ENCODE measurements around the gene RABEPK. TPM values are rescaled to one million over a fixed set of nuclear protein-coding genes. Genes with fewer than 3 reads are reported as not detected.
"Not testable (repeated sequence)": the region's sequence is repeated elsewhere in the genome, so short reads cannot be mapped to it uniquely, and the experiment has no call there.

RABEPK gene
- total RNA-seq, 2 experiments from 2014 or later, result 14.6 to 17.2 TPM

- POLR2A ChIA-PET, result not testable (repeated sequence)
- peaks cover 33% of the 10 kb centered on the region for H3K4me1 Mint-ChIP-seq
These were observed 20.6 kb upstream of the RABEPK start for GRCh38 chr9:125179776-125180175.

DNA sequence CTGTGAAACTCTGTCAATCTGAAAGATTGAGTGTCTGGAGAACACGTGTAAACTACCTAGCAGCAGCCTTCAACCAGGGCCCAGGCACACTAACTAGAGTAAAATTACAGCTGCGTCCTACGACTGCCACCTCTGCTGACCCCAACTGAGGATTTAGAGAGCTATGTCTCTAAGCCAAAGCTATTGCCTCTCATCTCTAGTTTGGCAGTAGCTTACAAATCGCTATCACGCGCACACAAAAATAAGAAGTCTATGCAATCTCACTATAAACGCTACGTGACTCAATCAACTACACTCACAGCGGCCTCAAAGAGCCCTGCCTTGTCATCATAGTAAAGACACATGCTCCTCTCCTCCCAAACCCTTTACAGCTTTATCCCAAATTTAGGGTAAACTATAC is 19.5 kb upstream of the RABEPK start:
- Mint-ChIP-seq H3K27me3 (no peaks in the 10 kb centered on the region), H3K27ac (no peak overlapping the region), H3K4me1 (peaks cover 35% of the 10 kb centered on the region), H3K36me3 (ENCODE audit: low read depth) (peaks cover 23% of the 10 kb centered on the region), H3K4me3 (no peak overlapping the region), H3K9me3 (peaks cover 3% of the 10 kb centered on the region)
- CTCF ChIA-PET, result no interaction called here
- no peak for DNase-seq
- POLR2A ChIA-PET, result interaction anchor here (0.6 kb wide), 1 partner anchor 60 kb away, joined by 5 read pairs; no protein-coding TSS in a partner anchor

More at GRCh38 chr9:125179776-125180175, 20.6 kb upstream of the RABEPK start:
- H3K27ac Mint-ChIP-seq, DNase-seq, CTCF ChIA-PET, H3K27me3 Mint-ChIP-seq, H3K9me3 Mint-ChIP-seq, H3K4me3 Mint-ChIP-seq: not testable (repeated sequence)
- peaks cover 20% of the 10 kb centered on the region for H3K36me3 Mint-ChIP-seq (ENCODE audit: low read depth)

- H3K9me3 Mint-ChIP-seq, DNase-seq, POLR2A ChIA-PET, H3K27me3 Mint-ChIP-seq, H3K27ac Mint-ChIP-seq, H3K4me3 Mint-ChIP-seq, CTCF ChIA-PET: not testable (repeated sequence)
- Mint-ChIP-seq H3K36me3 (ENCODE audit: low read depth) (peaks cover 26% of the 10 kb centered on the region), H3K4me1 (peaks cover 36% of the 10 kb centered on the region)
These were observed 18.6 kb upstream of the RABEPK start for GRCh38 chr9:125181756-125182155.

DNA sequence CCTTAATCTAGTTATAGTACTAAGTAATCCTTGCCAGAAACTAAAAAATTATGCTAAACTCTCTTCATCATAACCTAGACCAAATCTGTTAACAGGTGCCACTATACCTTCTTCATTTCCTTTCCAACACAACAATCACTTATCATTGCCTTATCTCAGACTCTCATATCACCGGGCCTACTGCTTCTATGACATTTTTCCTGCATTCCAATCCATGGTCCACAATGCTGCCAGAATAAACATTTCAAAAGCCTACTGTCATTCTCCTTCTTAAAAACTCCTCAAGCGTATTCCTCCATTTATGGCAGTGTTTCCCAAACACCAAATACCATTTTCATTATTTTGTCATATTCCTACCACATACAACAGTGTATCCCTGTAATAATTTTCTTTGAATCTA is 17.3 kb upstream of the RABEPK start:
- peaks cover 48% of the 10 kb centered on the region for H3K4me1 Mint-ChIP-seq
- peaks cover 32% of the 10 kb centered on the region for H3K36me3 Mint-ChIP-seq (ENCODE audit: low read depth)
- H3K27ac Mint-ChIP-seq, result no peak overlapping the region
- DNase-seq, result no peak
- no peak overlapping the region for H3K4me3 Mint-ChIP-seq
- ChIA-PET CTCF (interaction anchor here (0.6 kb wide), 2 partner anchors 14 to 162 kb away, joined by 3 read pairs; no protein-coding TSS in a partner anchor), POLR2A (no interaction called here)
- peaks cover 3% of the 10 kb centered on the region for H3K9me3 Mint-ChIP-seq
- no peaks in the 10 kb centered on the region for H3K27me3 Mint-ChIP-seq

DNA sequence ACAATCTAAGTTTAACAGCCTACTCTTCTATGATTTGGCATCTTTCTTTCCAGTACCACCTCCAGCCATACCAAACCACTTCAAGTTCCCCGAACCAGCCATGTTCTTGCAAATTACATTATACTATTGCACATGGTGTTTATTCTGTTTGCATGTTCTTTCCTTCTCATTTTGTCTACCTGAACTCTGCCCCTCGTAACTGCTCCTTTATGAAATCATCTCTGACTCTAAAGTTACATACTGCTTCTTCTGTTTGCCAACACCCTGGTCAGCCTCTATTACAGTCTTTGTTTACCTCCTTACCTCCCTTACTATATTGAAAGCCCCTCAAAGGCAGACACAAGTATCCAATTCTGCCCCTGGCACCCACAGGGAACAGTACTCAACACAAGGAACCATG is 16.8 kb upstream of the RABEPK start:
- peaks cover 50% of the 10 kb centered on the region for H3K4me1 Mint-ChIP-seq

GRCh38 chr9:125189011-125189360 is 11.4 kb upstream of the RABEPK start:
- Mint-ChIP-seq H3K4me1 (peaks cover 59% of the 10 kb centered on the region), H3K36me3 (ENCODE audit: low read depth) (peaks cover 14% of the 10 kb centered on the region), H3K27me3 (no peaks in the 10 kb centered on the region), H3K9me3 (no peaks in the 10 kb centered on the region), H3K4me3 (peak overlapping the region; percentile 88), H3K27ac (peak overlapping the region; percentile 87)
- ChIA-PET CTCF (interaction anchor here (0.9 to 1.2 kb wide), 2 partner anchors 45 to 188 kb away, joined by 3 read pairs; partner anchors contain the start of gene SCAI), POLR2A (no interaction called here)
- peak; percentile 37 for DNase-seq

More for the DNA sequence above, 16.8 kb upstream of the RABEPK start:
- CTCF ChIA-PET, result no interaction called here
- no peak for DNase-seq
- POLR2A ChIA-PET, result no interaction called here
- H3K27ac Mint-ChIP-seq, result no peak overlapping the region
- peaks cover 3% of the 10 kb centered on the region for H3K9me3 Mint-ChIP-seq
- H3K36me3 Mint-ChIP-seq (ENCODE audit: low read depth), result peaks cover 32% of the 10 kb centered on the region
- H3K4me3 Mint-ChIP-seq, result no peak overlapping the region
- no peaks in the 10 kb centered on the region for H3K27me3 Mint-ChIP-seq

DNA sequence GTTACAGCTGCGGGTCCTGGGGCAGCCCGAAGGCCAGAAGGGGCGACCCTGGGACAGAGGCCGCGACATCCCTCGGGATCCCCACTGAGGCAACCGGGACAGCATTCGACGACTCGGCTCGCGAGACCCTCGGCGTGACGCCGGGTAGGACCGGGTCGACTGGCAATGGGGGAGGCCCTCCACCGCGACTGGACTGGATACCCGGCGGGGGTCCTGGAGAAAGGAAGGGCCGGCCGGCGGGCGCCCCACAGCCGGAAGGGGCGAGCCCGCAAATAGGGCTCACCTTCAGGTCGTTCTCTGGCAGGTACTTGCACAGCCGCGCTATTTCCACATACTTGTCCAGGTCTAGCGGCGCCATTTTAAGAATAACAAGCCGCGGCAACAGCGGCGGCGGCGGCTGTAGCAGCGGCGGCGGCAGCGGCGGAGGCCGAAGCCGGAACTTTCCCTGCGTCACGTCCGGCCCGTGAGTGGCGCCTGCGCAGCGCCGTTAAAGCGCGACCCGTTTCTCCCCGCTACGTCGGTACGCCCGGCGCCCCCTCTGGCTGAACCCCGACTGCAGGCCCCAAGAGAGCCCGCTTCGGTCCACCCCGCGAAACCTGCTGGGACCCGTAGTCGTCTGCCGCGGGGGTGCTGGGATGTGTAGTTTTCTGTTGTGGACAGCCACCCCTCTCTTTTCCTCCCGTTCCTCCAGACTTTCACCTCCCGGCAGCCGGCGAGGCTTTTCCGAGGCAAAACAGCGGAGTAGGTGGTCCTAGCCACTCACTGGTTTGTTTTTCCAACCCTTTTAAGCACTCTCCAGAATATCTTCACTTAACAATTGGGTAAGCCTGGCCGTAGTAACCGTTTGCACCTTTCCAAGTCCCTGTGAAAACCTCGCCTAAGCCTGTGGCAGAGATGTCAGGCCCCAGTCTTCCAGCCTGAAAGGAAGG is 10.7 kb upstream of the RABEPK start, which contains the start of gene PPP6C:
Gene PPP6C (minus strand): TSS at position 443 of the 929 bp plus-strand sequence. CDS start 85 bp downstream, at position 358.
- Mint-ChIP-seq H3K9me3 (no peaks in the 10 kb centered on the region), H3K4me1 (peaks cover 64% of the 10 kb centered on the region), H3K27me3 (no peaks in the 10 kb centered on the region), H3K27ac (peak within 1 kb of the TSS; percentile 87), H3K4me3 (peak within 1 kb of the TSS; percentile 88), H3K36me3 (ENCODE audit: low read depth) (peaks cover 14% of the 10 kb centered on the region)
- CTCF ChIA-PET, result interaction anchor here (0.9 to 2.1 kb wide), 7 partner anchors 7 to 188 kb away, joined by 3 to 9 read pairs (median 4); partner anchors contain the start of gene SCAI
- POLR2A ChIA-PET, result interaction anchor here (0.5 to 0.6 kb wide), 2 partner anchors 71 to 943 kb away, joined by 3 to 5 read pairs; no protein-coding TSS in a partner anchor
- peak; percentile 98 for DNase-seq

GRCh38 chr9:125190361-125190801 is 10.0 kb upstream of the RABEPK start:
- POLR2A ChIA-PET, result interaction anchor here (0.5 to 0.6 kb wide), 3 partner anchors 45 to 944 kb away, joined by 3 to 5 read pairs (median 3); no protein-coding TSS in a partner anchor
- CTCF ChIA-PET, result interaction anchor here (0.9 to 2.1 kb wide), 5 partner anchors 8 to 51 kb away, joined by 4 to 9 read pairs (median 6); no protein-coding TSS in a partner anchor
- Mint-ChIP-seq H3K27ac (peak overlapping the region; percentile 87), H3K4me3 (peak overlapping the region; percentile 88), H3K4me1 (peaks cover 72% of the 10 kb centered on the region), H3K9me3 (no peaks in the 10 kb centered on the region), H3K36me3 (ENCODE audit: low read depth) (peaks cover 10% of the 10 kb centered on the region), H3K27me3 (no peaks in the 10 kb centered on the region)
- peak; percentile 30 for DNase-seq

GRCh38 chr9:125194466-125194865 is 5.9 kb upstream of the RABEPK start:
- H3K9me3 Mint-ChIP-seq; DNase-seq; H3K27me3 Mint-ChIP-seq; H3K36me3 Mint-ChIP-seq (ENCODE audit: low read depth): not testable (repeated sequence)
- ChIA-PET CTCF (interaction anchor here (1.1 kb wide), 1 partner anchor 341 kb away, joined by 3 read pairs; the partner anchor contains the start of gene WDR38), POLR2A (interaction anchor here (0.6 to 1.4 kb wide), 2 partner anchors 47 to 512 kb away, joined by 3 read pairs; partner anchors contain the start of gene HSPA5)
- Mint-ChIP-seq H3K4me1 (peaks cover 69% of the 10 kb centered on the region), H3K4me3 (peak overlapping the region; percentile 65), H3K27ac (peak overlapping the region; percentile 89)

- ChIA-PET POLR2A (interaction anchor here (1.4 kb wide), 1 partner anchor 46 kb away, joined by 3 read pairs; the partner anchor contains the start of gene HSPA5), CTCF (interaction anchor here (0.6 kb wide), 1 partner anchor 1516 kb away, joined by 4 read pairs; no protein-coding TSS in a partner anchor)
- H3K27me3 Mint-ChIP-seq; DNase-seq; H3K36me3 Mint-ChIP-seq (ENCODE audit: low read depth); H3K9me3 Mint-ChIP-seq; H3K4me3 Mint-ChIP-seq: not testable (repeated sequence)
- peak overlapping the region; percentile 89 for H3K27ac Mint-ChIP-seq
- H3K4me1 Mint-ChIP-seq, result peaks cover 65% of the 10 kb centered on the region
These were observed 4.8 kb upstream of the RABEPK start for GRCh38 chr9:125195591-125195990.

DNA sequence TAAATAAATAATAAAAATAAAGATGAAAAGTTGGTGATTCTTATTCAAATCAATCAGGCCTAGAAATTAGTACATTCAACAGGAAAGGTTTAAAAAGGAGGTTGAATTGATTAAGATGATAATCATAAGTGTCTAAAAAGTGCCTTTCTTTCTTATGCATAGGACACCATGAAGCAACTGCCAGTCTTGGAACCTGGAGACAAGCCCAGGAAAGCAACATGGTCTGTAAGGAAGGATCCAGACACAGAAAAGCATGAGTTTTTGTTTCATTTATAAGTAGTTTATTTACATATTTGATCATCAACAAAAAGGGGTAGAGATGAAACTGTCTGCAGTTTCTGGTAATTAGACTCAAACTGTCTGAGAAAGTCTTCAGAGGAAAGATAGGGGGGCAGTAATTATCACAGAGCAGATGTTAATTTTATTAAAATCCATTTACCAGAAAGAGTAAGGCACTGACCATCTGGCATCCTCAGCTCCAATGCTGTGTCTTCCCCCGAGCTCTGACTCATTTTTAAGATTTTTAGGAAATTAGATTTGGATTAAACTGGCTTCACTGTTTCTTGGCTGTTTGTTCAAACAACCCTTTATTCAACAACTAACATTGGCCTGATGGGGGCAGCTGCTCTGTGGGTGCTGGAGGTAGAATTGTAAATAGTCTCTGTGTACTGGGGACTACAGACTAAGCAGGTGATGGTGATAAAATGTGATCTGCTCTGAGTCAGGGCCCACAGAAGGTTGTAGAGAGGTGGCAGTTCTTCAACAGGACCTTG is 2.7 kb downstream of the RABEPK start:
- Mint-ChIP-seq H3K4me3 (no peak overlapping the region), H3K9me3 (no peaks in the 10 kb centered on the region), H3K4me1 (peaks cover 24% of the 10 kb centered on the region), H3K27me3 (no peaks in the 10 kb centered on the region), H3K36me3 (ENCODE audit: low read depth) (peaks cover 27% of the 10 kb centered on the region), H3K27ac (no peak overlapping the region)
- CTCF ChIA-PET, result interaction anchor here (0.6 to 2.2 kb wide), 4 partner anchors 12 to 354 kb away, joined by 3 to 9 read pairs (median 4); no protein-coding TSS in a partner anchor
- DNase-seq, result no peak
- POLR2A ChIA-PET, result no interaction called here

DNA sequence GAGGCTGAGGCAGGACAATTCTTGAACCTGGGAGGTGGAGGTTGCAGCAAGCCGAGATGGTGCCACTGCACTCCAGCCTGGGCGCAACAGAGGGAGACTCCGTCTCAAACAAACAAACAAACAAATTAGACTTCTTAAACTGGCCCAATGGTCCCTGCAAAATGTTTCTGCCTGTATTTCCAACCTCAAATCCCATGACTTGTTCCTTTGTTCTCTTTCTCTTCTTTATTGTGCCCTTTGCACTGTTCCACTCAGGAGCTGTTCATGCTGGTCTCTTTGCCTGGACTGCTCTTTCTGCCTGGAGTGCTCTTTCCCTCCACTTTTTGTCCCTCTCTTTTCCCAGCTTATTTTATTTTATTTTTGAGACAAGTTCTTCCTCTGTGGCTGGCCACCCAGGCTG is 4.1 kb downstream of the RABEPK start:
- Mint-ChIP-seq H3K27ac (no peak overlapping the region), H3K4me3 (no peak overlapping the region), H3K36me3 (ENCODE audit: low read depth) (peaks cover 33% of the 10 kb centered on the region), H3K4me1 (peaks cover 18% of the 10 kb centered on the region), H3K9me3 (no peaks in the 10 kb centered on the region), H3K27me3 (no peaks in the 10 kb centered on the region)
- POLR2A ChIA-PET, result no interaction called here
- CTCF ChIA-PET, result interaction anchor here (0.6 kb wide), 1 partner anchor 27 kb away, joined by 3 read pairs; no protein-coding TSS in a partner anchor
- DNase-seq, result no peak
